ENCODE data around the gene MBOAT7.

Gene MBOAT7

DNA sequence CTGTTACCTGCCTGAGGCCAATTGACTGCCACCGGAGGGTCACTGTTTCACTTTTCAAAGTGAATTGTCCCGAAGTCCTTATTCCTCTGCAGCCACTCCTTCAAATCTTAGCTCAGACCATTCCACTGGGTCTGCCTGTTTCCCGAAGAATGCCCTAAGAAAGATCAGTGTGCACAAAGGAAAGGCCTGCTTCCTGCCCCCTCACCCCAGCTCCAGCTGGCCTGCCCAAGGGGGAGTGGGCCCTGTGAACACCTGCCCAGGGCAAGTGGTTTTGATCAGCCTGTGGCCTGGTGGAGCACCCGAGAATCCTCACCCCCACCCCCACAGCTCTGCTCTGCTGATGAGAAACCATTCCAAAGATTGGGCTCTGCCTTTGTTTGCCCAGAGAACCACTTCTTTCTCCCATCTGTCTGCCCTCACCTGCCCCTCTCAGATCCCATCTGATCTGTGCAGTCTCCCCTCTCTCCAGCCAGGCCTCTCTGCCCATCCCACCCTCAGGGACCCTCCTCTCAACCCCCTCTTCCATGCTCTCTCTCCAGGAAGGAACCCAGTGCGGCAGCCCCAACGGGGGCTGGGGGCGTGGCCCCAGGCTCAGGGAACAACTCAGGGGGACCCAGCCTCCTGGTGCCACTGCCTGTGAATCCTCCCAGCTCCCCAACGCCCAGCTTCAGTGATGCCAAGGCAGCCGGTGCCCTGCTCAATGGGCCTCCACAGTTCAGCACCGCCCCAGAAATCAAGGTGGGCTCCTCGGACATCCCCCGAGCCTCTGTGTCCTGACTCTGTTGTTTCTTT, 40.2 kb downstream of the MBOAT7 start:
- TF ChIP-seq SPI1 (IDR thresholded peaks at IDR 0.05; ENCODE audit: borderline replicate concordance, low read depth) (no peak), GABPA (IDR thresholded peaks at IDR 0.05; ENCODE audit: low read depth) (no peak), POLR2AphosphoS5 (IDR thresholded peaks at IDR 0.05; ENCODE audit: low read depth) (no peak)
- TF ChIP-seq, protein P1, sequence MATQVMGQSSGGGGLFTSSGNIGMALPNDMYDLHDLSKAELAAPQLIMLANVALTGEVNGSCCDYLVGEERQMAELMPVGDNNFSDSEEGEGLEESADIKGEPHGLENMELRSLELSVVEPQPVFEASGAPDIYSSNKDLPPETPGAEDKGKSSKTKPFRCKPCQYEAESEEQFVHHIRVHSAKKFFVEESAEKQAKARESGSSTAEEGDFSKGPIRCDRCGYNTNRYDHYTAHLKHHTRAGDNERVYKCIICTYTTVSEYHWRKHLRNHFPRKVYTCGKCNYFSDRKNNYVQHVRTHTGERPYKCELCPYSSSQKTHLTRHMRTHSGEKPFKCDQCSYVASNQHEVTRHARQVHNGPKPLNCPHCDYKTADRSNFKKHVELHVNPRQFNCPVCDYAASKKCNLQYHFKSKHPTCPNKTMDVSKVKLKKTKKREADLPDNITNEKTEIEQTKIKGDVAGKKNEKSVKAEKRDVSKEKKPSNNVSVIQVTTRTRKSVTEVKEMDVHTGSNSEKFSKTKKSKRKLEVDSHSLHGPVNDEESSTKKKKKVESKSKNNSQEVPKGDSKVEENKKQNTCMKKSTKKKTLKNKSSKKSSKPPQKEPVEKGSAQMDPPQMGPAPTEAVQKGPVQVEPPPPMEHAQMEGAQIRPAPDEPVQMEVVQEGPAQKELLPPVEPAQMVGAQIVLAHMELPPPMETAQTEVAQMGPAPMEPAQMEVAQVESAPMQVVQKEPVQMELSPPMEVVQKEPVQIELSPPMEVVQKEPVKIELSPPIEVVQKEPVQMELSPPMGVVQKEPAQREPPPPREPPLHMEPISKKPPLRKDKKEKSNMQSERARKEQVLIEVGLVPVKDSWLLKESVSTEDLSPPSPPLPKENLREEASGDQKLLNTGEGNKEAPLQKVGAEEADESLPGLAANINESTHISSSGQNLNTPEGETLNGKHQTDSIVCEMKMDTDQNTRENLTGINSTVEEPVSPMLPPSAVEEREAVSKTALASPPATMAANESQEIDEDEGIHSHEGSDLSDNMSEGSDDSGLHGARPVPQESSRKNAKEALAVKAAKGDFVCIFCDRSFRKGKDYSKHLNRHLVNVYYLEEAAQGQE (IDR thresholded peaks at IDR 0.05; ENCODE audit: insufficient replicate concordance, low read depth), result no peak
- TF ChIP-seq, protein P2, sequence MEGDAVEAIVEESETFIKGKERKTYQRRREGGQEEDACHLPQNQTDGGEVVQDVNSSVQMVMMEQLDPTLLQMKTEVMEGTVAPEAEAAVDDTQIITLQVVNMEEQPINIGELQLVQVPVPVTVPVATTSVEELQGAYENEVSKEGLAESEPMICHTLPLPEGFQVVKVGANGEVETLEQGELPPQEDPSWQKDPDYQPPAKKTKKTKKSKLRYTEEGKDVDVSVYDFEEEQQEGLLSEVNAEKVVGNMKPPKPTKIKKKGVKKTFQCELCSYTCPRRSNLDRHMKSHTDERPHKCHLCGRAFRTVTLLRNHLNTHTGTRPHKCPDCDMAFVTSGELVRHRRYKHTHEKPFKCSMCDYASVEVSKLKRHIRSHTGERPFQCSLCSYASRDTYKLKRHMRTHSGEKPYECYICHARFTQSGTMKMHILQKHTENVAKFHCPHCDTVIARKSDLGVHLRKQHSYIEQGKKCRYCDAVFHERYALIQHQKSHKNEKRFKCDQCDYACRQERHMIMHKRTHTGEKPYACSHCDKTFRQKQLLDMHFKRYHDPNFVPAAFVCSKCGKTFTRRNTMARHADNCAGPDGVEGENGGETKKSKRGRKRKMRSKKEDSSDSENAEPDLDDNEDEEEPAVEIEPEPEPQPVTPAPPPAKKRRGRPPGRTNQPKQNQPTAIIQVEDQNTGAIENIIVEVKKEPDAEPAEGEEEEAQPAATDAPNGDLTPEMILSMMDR (IDR thresholded peaks at IDR 0.05; ENCODE audit: insufficient read depth, low read length), result no peak
- Histone ChIP-seq H3K27me3 (ENCODE audit: insufficient read depth, poor library complexity, severe bottlenecking) (no peaks in the 10 kb centered on the region), H3K27ac (replicated peaks) (no peak overlapping the region), H3K4me3 (replicated peaks; ENCODE audit: insufficient read depth, low read length) (no peak overlapping the region)
- DNase-seq (ENCODE audit: low read depth in 1 of 2, low spot score in 1 of 2), result no peak

DNA sequence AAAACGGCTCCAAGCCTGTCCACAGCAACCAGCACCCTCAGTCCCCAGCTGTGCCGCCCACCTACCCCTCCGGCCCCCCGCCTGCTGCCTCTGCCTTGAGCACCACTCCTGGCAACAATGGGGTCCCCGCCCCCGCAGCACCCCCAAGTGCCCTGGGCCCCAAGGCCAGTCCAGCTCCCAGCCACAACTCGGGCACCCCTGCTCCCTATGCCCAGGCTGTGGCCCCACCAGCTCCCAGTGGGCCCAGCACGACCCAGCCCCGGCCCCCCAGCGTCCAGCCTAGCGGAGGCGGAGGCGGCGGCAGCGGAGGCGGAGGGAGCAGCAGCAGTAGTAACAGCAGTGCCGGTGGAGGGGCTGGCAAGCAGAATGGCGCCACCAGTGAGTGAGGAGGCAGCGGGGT, 41.2 kb downstream of the MBOAT7 start:
- no peak for TF ChIP-seq POLR2AphosphoS5 (IDR thresholded peaks at IDR 0.05; ENCODE audit: low read depth)
- TF ChIP-seq GABPA (IDR thresholded peaks at IDR 0.05; ENCODE audit: low read depth), result no peak
- TF ChIP-seq, protein P1 (IDR thresholded peaks at IDR 0.05; ENCODE audit: insufficient replicate concordance, low read depth), result no peak
- TF ChIP-seq SPI1 (IDR thresholded peaks at IDR 0.05; ENCODE audit: borderline replicate concordance, low read depth), result no peak
- TF ChIP-seq, protein P2 (IDR thresholded peaks at IDR 0.05; ENCODE audit: insufficient read depth, low read length), result no peak
- H3K27me3 ChIP-seq (ENCODE audit: insufficient read depth, poor library complexity, severe bottlenecking), result no peaks in the 10 kb centered on the region
- no peak overlapping the region for H3K27ac ChIP-seq (replicated peaks)
- H3K4me3 ChIP-seq (replicated peaks; ENCODE audit: insufficient read depth, low read length), result no peak overlapping the region
- DNase-seq (ENCODE audit: low read depth in 1 of 2, low spot score in 1 of 2), result no peak

DNA sequence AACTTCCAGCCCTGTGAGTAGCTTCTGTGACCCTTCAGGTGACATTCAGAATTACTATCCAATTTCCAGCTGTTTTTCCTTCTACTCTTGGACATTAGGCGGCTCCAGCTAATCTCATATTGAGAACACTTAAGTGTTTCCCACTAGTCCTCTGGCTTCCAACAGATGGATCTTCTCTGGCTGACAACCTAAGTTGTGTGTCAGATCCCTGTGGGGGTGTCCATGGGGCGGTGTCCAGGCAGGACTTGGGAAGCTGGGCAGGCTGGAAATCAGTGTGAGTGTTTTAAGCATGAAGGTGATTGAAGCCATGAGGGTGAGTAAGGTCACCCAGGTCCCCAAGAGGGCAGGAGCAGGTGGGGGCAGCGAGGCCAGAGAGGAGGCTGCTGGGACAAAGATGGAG, 41.7 kb downstream of the MBOAT7 start:
- no peak overlapping the region for H3K4me3 ChIP-seq (replicated peaks; ENCODE audit: insufficient read depth, low read length)
- TF ChIP-seq, protein P1 (IDR thresholded peaks at IDR 0.05; ENCODE audit: insufficient replicate concordance, low read depth), result no peak
- TF ChIP-seq POLR2AphosphoS5 (IDR thresholded peaks at IDR 0.05; ENCODE audit: low read depth), result no peak
- TF ChIP-seq, protein P2 (IDR thresholded peaks at IDR 0.05; ENCODE audit: insufficient read depth, low read length), result no peak
- no peak for TF ChIP-seq SPI1 (IDR thresholded peaks at IDR 0.05; ENCODE audit: borderline replicate concordance, low read depth)
- TF ChIP-seq GABPA (IDR thresholded peaks at IDR 0.05; ENCODE audit: low read depth), result no peak

More for the DNA sequence above, 41.7 kb downstream of the MBOAT7 start:
- no peak for DNase-seq (ENCODE audit: low read depth in 1 of 2, low spot score in 1 of 2)
- Histone ChIP-seq H3K27ac (replicated peaks) (no peak overlapping the region), H3K27me3 (ENCODE audit: insufficient read depth, poor library complexity, severe bottlenecking) (no peaks in the 10 kb centered on the region)
